Astrocyte of the hippocampus (primary cell): ENCODE results near the gene BDKRB2.

Source experiments
- DNase-seq: peaks from one replicate; pipeline ENCODE4 v3.0.0; 2011; ENCODE audit warnings: low read depth, low spot score

The BDKRB2 gene

GRCh38 chr14:96197969-96198368, 6.7 kb upstream of the BDKRB2 start:
- no peak for DNase-seq

DNA sequence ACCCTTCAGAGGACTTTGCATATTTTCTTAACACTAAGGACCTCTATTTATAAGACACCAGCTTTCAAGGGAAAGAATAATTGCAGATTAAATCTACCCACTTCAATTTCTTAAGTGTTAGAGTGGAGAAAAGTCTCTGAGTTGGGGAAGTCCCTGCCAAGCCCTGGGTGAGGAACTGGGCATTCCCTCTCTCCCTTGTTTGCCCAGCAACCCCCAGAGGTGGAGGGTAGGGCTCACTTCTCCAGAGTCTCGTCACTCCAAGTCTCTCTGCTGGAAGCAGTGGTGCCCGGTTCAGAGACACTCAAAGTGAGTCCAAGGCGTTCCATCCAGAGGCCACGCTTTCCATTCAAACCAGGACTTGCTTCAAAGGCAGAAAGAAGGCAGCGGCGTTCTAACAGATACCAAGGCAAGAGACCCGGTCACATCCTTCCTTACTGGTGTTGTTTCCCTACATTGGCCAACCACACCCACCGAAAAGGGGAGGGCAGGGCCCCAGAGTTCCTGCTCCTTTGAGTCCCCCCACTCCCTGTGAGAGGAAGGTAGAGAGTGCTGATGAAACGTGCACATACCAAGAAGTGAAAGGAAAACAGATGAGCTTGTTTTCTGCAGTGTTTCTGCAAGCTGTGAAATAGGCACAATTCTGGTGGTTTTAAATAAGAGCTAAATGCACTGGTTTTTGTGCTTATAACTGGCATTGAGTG, 6.1 kb upstream of the BDKRB2 start:
- no peak for DNase-seq

DNA sequence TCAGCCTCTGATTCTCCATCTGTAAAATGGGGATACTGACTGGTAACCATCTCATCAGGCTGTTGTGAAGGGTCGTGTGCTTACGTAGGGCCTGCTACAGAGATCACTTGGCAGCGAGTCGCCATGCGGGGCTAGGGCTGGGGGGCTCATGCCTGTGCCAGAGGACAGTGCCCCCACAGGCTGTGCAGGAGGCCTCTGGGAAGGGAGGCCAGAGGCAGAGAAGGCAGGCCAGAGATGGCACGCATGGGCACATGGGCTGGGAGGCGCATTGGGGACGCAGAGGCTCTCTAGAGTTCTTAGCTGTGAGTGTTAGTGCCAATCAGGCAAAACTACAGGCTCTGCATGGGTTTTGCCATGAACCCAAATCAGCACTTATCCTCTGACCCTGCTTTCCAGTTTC, 3.5 kb upstream of the BDKRB2 start:
- DNase-seq: no peak

DNA sequence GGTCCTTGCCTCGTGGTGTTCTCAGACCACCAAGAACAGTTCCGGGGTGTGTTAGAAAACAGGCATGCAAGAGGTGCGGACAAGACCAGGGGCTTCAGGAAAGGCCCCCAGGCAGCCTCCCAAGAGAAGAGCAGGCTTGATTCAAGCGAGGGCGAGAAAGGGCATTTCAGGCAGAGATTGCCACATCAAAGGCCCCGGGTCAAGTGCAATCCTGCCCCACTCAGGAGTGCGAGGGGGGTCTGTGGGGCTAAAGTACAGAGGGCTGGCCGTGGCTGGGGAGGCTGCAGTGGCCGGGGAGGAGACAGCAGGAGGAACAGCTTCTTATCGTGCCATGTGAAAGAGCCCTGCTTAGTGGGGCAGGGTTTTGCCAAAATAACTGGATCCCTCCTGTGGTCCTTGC, 2.7 kb upstream of the BDKRB2 start:
- DNase-seq: no peak

GRCh38 chr14:96202441-96203094, 2.1 kb upstream of the BDKRB2 start:
- no peak for DNase-seq

DNA sequence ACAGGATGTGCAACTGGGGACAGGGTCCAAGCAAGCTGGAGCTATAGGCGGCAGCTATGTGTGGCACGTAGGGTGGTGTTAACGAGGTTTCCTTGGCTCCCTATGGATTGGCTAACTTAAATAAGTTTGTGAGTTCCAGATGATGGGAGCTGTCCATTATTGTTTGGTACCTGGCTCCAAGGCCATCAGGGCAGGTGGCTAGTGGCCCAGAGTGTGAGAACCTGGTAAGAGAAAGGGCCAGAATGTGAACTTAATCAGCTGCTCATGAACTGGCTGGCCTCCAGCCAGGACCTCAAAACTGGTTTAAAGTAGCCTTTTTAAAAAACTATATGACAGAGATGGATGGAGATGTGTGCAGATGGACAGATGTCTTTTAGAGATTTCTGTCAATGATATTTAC, 1.5 kb upstream of the BDKRB2 start:
- no peak for DNase-seq

GRCh38 chr14:96203635-96204034, 1.0 kb upstream of the BDKRB2 start:
- no peak for DNase-seq

GRCh38 chr14:96205059-96205977, 679 bp downstream of the BDKRB2 start:
- DNase-seq: no peak

GRCh38 chr14:96205978-96206360, 1.3 kb downstream of the BDKRB2 start:
- no peak for DNase-seq

- DNase-seq: no peak
These were observed 1.8 kb downstream of the BDKRB2 start for GRCh38 chr14:96206461-96206860.

- DNase-seq: no peak
These were observed 3.0 kb downstream of the BDKRB2 start for GRCh38 chr14:96207686-96208085.

DNA sequence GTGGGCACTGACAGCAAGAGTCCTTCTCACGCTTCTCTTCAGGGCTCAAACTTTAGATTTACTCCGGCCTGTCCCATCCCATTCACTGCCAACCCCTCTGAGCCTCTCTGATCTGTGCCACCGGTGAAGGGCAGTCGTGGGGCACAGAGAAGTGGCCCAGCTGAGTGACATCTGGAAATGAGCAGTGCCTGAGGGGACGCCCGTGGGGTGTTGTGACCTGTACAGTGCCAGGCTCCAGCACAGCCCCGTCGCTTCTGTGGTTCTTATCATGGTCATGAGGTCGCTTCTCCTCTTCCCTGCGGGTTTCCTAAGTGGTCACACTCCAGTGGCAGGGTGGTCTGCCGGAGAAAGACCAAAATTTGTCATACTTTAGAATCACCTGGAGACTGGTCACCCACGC, 4.1 kb downstream of the BDKRB2 start:
- no peak for DNase-seq

- no peak for DNase-seq
These were observed 7.5 kb downstream of the BDKRB2 start for GRCh38 chr14:96212140-96212539.

DNA sequence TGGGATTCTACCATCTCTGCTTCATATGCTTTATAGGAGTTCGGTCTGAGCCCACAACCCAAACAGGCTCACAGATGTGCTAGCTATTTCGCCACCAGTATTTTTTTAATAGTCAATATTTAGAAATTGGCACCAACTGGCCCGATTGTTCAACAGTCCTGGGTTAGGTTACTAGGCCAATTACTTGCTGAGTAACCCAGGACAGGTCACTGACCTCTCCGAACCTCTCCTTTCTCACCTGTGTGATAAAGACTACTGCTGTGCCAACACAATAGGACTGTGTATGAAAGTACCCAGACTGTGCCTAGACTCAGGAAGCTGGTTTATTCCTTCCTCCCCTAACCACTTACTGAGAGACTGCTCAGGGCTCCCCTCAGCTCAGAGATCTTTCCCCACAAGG, 8.3 kb downstream of the BDKRB2 start:
- no peak for DNase-seq

- DNase-seq: no peak
These were observed 9.3 kb downstream of the BDKRB2 start for GRCh38 chr14:96213871-96214465.

GRCh38 chr14:96214793-96215192, 10.2 kb downstream of the BDKRB2 start:
- DNase-seq: no peak

- no peak for DNase-seq
These were observed 11.0 kb downstream of the BDKRB2 start for GRCh38 chr14:96215452-96216244.

DNA sequence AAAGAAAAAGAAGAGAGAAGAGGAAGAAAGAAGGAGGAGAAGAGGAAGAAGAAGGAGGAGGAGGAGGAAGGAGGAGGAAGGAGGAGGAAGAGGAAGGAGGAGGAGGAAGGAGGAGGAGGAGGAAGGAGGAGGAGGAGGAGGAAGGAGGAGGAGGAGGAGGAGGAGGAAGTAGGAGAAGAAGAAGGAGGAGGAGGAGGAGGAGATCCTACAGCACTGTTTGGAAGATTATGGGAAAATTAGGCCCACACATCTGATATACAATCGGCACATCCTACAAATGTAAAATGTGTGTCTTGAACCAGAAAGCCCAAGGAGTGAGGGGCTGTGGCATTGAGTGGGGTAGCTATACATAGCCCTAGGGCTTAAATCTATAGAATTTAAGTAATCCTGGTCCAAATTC, 12.0 kb downstream of the BDKRB2 start:
- DNase-seq: no peak

DNA sequence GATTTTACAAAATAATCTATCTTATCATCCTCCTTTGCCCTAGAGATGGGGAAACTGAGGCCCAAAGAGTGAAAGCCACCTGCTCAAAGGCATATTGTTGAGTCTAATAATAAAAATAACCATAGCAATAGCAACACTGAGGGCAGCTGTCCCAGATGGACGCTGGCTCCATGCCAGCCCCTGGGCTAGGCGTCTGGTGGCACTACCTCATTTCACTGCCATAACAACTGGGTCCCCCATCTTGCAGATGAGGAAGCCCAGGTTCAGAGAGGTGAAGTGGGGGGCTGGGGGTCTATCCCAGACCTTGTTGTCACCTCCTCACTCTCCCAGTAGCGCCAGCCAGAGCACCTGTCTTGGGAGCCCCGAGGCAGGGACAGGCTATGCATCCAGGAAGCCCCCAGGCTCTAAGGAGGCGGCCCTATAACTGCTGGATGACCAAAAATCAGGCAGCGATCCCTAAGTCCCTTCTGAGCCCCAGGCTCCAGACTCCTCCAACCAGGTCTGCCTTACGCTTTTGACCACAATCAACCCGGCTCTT, 12.8 kb downstream of the BDKRB2 start:
- no peak for DNase-seq

DNA sequence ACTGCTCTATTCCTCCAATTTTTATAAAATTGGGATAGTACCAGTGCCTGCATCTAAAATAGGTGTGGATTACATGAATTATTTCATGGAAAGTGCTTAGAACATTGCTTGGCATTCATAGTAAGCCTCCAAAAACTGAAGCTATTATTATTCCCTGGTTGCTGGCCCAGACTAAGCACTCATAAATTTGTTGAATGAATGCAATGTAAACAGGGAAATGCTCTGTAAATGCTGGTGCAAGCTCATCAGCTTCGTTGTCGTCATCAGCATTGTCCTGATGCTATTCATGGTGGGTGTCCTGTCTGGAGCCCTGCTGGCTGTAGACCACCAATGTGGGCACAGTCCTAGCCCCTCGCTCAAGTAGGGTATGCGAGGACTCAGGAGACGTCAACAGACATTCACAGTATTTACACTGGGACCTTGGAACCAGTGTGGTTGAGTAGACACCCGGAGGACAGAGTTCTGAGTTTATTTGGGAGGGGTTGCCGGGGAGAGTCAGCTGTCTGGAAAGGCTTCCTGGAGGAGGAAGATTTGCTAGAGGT, 16.5 kb downstream of the BDKRB2 start:
- DNase-seq: no peak

- DNase-seq: no peak
These were observed 17.2 kb downstream of the BDKRB2 start for GRCh38 chr14:96221841-96222240.
